Measurements from ENCODE around the gene LAMB2. TPM values are rescaled to one million over a fixed set of nuclear protein-coding genes. Genes with fewer than 3 reads are reported as not detected.

LAMB2 gene
- total RNA-seq, 3 donors from 2014 or later (not counting 1 experiment from before 2014, with no cell fraction given), result 0.75 to 1.7 (median 1.2) TPM

DNA sequence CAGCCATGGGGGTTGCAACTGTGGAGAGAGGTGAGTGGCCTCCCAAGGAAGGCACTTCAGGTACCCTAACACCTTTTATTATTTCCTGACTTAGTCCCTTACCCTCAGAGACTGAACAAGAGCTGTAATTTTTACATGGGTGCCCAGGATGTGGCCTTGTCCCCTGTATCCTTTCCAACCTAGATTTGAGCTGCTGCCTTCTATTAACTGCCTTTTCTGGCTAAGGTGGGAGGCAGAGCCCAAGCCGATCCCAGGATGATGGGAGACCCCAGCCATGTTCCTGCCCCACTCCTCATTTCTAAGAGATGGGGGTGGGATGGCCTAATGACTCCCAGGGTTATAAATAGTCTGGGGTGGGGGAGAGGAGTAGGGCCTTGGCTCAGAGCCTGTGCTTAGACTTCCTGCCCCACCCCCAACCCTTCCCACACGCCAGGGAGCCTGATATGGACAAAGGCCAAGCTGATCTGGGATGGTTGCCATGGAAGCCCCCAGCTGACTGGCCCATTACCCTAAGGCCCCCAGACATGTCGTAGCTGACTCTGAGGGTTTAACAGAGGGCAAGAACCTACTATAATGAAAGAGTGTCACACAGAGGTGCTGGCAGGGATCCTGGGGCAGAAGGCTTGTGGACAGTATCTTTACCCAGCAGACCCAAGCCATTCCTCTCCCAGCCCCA is 40.4 kb upstream of the LAMB2 start:
- Mint-ChIP-seq H3K27me3 (ENCODE audit: low read depth in 2 of 2) (peaks cover 0 to 2% of the 10 kb centered on the region in 2 donors), H3K27ac (no peak overlapping the region), H3K4me3 (no peak overlapping the region), H3K4me1 (peaks cover 10 to 16% of the 10 kb centered on the region in 2 donors), H3K36me3 (no peaks in the 10 kb centered on the region), H3K9me3 (no peaks in the 10 kb centered on the region)
- DNase-seq (no peak), ATAC-seq (no peak)
- Histone ChIP-seq H3K36me3 (ENCODE audit: control insufficient read depth, insufficient read depth, low read length) (no peaks in the 10 kb centered on the region), H3K27me3 (ENCODE audit: control insufficient read depth, insufficient read depth, low read length) (no peaks in the 10 kb centered on the region), H3K27ac (ENCODE audit: low read length) (no peak overlapping the region), H3K9me3 (ENCODE audit: control insufficient read depth, insufficient read depth, low read length) (no peaks in the 10 kb centered on the region), H3K4me3 (ENCODE audit: low read length) (no peak overlapping the region), H3K4me1 (ENCODE audit: control insufficient read depth, insufficient read depth, low read length) (peaks cover 18% of the 10 kb centered on the region)
- TF ChIP-seq, protein P1, sequence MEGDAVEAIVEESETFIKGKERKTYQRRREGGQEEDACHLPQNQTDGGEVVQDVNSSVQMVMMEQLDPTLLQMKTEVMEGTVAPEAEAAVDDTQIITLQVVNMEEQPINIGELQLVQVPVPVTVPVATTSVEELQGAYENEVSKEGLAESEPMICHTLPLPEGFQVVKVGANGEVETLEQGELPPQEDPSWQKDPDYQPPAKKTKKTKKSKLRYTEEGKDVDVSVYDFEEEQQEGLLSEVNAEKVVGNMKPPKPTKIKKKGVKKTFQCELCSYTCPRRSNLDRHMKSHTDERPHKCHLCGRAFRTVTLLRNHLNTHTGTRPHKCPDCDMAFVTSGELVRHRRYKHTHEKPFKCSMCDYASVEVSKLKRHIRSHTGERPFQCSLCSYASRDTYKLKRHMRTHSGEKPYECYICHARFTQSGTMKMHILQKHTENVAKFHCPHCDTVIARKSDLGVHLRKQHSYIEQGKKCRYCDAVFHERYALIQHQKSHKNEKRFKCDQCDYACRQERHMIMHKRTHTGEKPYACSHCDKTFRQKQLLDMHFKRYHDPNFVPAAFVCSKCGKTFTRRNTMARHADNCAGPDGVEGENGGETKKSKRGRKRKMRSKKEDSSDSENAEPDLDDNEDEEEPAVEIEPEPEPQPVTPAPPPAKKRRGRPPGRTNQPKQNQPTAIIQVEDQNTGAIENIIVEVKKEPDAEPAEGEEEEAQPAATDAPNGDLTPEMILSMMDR (IDR thresholded peaks at IDR 0.05), result no peak
- intact Hi-C loops (cut with micrococcal nuclease), result no loop called here
- WGBS (ENCODE audit: insufficient coverage), result 82% methylated on average over 2 of the region's 3 CpGs

DNA sequence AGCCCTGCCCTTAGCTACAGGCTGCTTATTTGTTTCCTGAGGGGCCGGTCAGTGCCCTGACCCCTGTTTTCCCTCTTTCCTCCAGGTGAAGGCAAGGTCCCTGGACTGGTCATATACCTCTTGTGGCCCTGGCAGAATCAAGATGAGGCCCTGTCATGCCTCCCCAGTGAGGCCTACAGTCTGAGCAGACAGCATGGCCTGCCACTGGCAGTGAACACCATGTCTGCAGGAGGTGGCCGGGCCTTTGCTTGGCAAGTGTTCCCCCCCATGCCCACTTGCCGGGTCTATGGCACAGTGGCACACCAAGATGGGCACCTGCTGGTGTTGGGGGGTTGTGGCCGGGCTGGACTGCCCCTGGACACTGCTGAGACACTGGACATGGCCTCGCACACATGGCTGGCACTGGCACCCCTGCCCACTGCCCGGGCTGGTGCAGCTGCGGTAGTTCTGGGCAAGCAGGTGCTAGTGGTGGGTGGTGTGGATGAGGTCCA is 39.7 kb upstream of the LAMB2 start:
- Histone ChIP-seq H3K27ac (ENCODE audit: low read length) (no peak overlapping the region), H3K36me3 (ENCODE audit: control insufficient read depth, insufficient read depth, low read length) (no peaks in the 10 kb centered on the region), H3K27me3 (ENCODE audit: control insufficient read depth, insufficient read depth, low read length) (no peaks in the 10 kb centered on the region), H3K4me1 (ENCODE audit: control insufficient read depth, insufficient read depth, low read length) (peaks cover 18% of the 10 kb centered on the region), H3K4me3 (ENCODE audit: low read length) (no peak overlapping the region), H3K9me3 (ENCODE audit: control insufficient read depth, insufficient read depth, low read length) (no peaks in the 10 kb centered on the region)
- H3K36me3 Mint-ChIP-seq, result no peaks in the 10 kb centered on the region
- ATAC-seq (no peak), DNase-seq (no peak)
- peaks cover 10 to 16% of the 10 kb centered on the region in 2 donors for H3K4me1 Mint-ChIP-seq
- TF ChIP-seq, protein P1 (IDR thresholded peaks at IDR 0.05), result no peak
- no peak overlapping the region for H3K27ac Mint-ChIP-seq
- WGBS (ENCODE audit: insufficient coverage), result 89% methylated on average over 7 of the region's 7 CpGs
- H3K9me3 Mint-ChIP-seq, result no peaks in the 10 kb centered on the region
- peak overlapping the region; percentile 37 for H3K4me3 Mint-ChIP-seq
- no peaks in the 10 kb centered on the region for H3K27me3 Mint-ChIP-seq (ENCODE audit: low read depth in 2 of 2)
- intact Hi-C loops (cut with micrococcal nuclease), result no loop called here

GRCh38 chr3:49171775-49172500 is 39.1 kb upstream of the LAMB2 start:
- H3K9me3 Mint-ChIP-seq, result no peaks in the 10 kb centered on the region
- peak overlapping the region; percentile 56 for H3K4me3 Mint-ChIP-seq
- no peaks in the 10 kb centered on the region for H3K36me3 Mint-ChIP-seq
- no peaks in the 10 kb centered on the region for H3K27me3 Mint-ChIP-seq (ENCODE audit: low read depth in 2 of 2)
- H3K27me3 ChIP-seq (ENCODE audit: control insufficient read depth, insufficient read depth, low read length), result no peaks in the 10 kb centered on the region
- H3K4me1 Mint-ChIP-seq, result peaks cover 10 to 16% of the 10 kb centered on the region in 2 donors
- WGBS (ENCODE audit: insufficient coverage), result 51% methylated on average over 5 of the region's 7 CpGs
- ATAC-seq (no peak), DNase-seq (no peak)
- no peaks in the 10 kb centered on the region for H3K36me3 ChIP-seq (ENCODE audit: control insufficient read depth, insufficient read depth, low read length)
- H3K9me3 ChIP-seq (ENCODE audit: control insufficient read depth, insufficient read depth, low read length), result no peaks in the 10 kb centered on the region
- no peak overlapping the region for H3K27ac Mint-ChIP-seq
- intact Hi-C loops (cut with micrococcal nuclease), result loop anchor here (1.0 kb wide), 1 partner anchor 277 kb away; no protein-coding TSS in a partner anchor
- H3K27ac ChIP-seq (ENCODE audit: low read length), result no peak overlapping the region
- TF ChIP-seq, protein P1 (IDR thresholded peaks at IDR 0.05), result no peak
- H3K4me1 ChIP-seq (ENCODE audit: control insufficient read depth, insufficient read depth, low read length), result peaks cover 18% of the 10 kb centered on the region
- peak overlapping the region; percentile 68 for H3K4me3 ChIP-seq (ENCODE audit: low read length)
